Urothelium cell line (cell line): Measurements from ENCODE around the gene VRK1.
"Not testable (repeated sequence)": the region's sequence is repeated elsewhere in the genome, so short reads cannot be mapped to it uniquely, and the experiment has no call there.

Source experiments
- DNase-seq: peaks from one replicate; pipeline ENCODE4 v3.0.0; 2011; ENCODE audit warnings: low spot score, mixed read lengths
- FAIRE-seq: peaks from 2 replicates; lab custom pipeline; 2011; peaks lifted over from hg19 to GRCh38; lab: Jason Lieb, UNC

Gene VRK1

GRCh38 chr14:96796851-96797581 is at the start of gene VRK1:
Gene VRK1 (plus strand): TSS chr14:96797382. CDS start chr14:96833472, 36,090 bp downstream.
- FAIRE-seq: peak; percentile 5
- DNase-seq: peak; percentile 91

GRCh38 chr14:96747608-96748007 is 49.6 kb upstream of the VRK1 start:
- DNase-seq (no peak), FAIRE-seq (no peak)

GRCh38 chr14:96748362-96748761 is 48.8 kb upstream of the VRK1 start:
- FAIRE-seq (no peak), DNase-seq (no peak)

- FAIRE-seq (no peak), DNase-seq (no peak)
Observed at GRCh38 chr14:96751505-96751904, 45.7 kb upstream of the VRK1 start.

GRCh38 chr14:96752125-96752524 is 45.1 kb upstream of the VRK1 start:
- DNase-seq (no peak), FAIRE-seq (no peak)

- FAIRE-seq (no peak), DNase-seq (no peak)
Observed at GRCh38 chr14:96752594-96752993, 44.6 kb upstream of the VRK1 start.

GRCh38 chr14:96754162-96754844 is 42.9 kb upstream of the VRK1 start:
- FAIRE-seq (no peak), DNase-seq (peak; percentile 54)

- DNase-seq: no peak
- no peak for FAIRE-seq
Observed at GRCh38 chr14:96754845-96755184, 42.4 kb upstream of the VRK1 start.

- DNase-seq: no peak
- no peak for FAIRE-seq
Observed at GRCh38 chr14:96756745-96757144, 40.4 kb upstream of the VRK1 start.

GRCh38 chr14:96757456-96757855 is 39.7 kb upstream of the VRK1 start:
- FAIRE-seq (no peak), DNase-seq (no peak)

GRCh38 chr14:96761066-96761465 is 36.1 kb upstream of the VRK1 start:
- FAIRE-seq (no peak), DNase-seq (no peak)

GRCh38 chr14:96762650-96763049 is 34.5 kb upstream of the VRK1 start:
- no peak for FAIRE-seq
- peak; percentile 57 for DNase-seq

GRCh38 chr14:96764012-96764411 is 33.2 kb upstream of the VRK1 start:
- DNase-seq (no peak), FAIRE-seq (no peak)

GRCh38 chr14:96765205-96765604 is 32.0 kb upstream of the VRK1 start:
- not testable (repeated sequence) for FAIRE-seq

GRCh38 chr14:96772929-96773328 is 24.3 kb upstream of the VRK1 start:
- FAIRE-seq (no peak), DNase-seq (no peak)

More at GRCh38 chr14:96765205-96765604, 32.0 kb upstream of the VRK1 start:
- DNase-seq: not testable (repeated sequence)

GRCh38 chr14:96776791-96777190 is 20.4 kb upstream of the VRK1 start:
- DNase-seq: no peak
- FAIRE-seq: no peak

GRCh38 chr14:96780500-96780899 is 16.7 kb upstream of the VRK1 start:
- DNase-seq: no peak
- FAIRE-seq: no peak

- FAIRE-seq (no peak), DNase-seq (no peak)
Observed at GRCh38 chr14:96781371-96781770, 15.8 kb upstream of the VRK1 start.

GRCh38 chr14:96782436-96782835 is 14.7 kb upstream of the VRK1 start:
- no peak for DNase-seq
- FAIRE-seq: no peak

- FAIRE-seq: no peak
Observed at GRCh38 chr14:96783043-96783914, 13.9 kb upstream of the VRK1 start.

GRCh38 chr14:96783915-96784224 is 13.3 kb upstream of the VRK1 start:
- DNase-seq (no peak), FAIRE-seq (no peak)

More at GRCh38 chr14:96783043-96783914, 13.9 kb upstream of the VRK1 start:
- peak; percentile 54 for DNase-seq

GRCh38 chr14:96790186-96790585 is 7.0 kb upstream of the VRK1 start:
- FAIRE-seq: no peak
- DNase-seq: no peak
